Mucosa of descending colon (tissue), 3 donors: ENCODE data around the gene EMC8. TPM values are rescaled to one million over a fixed set of nuclear protein-coding genes. Genes with fewer than 3 reads are reported as not detected.

Experiments used
- ATAC-seq: fragments of 200-7000 bp; cut with Tn5 transposase; one replicate; pipeline ENCODE4 v1.9.1; 2020; ENCODE audit warnings: mild to moderate bottlenecking, moderate library complexity
- DNase-seq, 3 donors: peaks; one replicate each; pipeline ENCODE4 v3.0.0-alpha.2; 2020
- H3K36me3 ChIP-seq: fragments of 200-600 bp; one replicate; pipeline ENCODE4 v1.8.0; 2021; ENCODE audit warnings: low read depth, mild to moderate bottlenecking
- H3K4me1 ChIP-seq: fragments of 200-600 bp; one replicate; pipeline ENCODE4 v1.8.0; 2021; ENCODE audit warnings: low read depth, mild to moderate bottlenecking
- H3K4me3 ChIP-seq: fragments of 200-600 bp; one replicate; pipeline ENCODE4 v1.8.0; 2021; ENCODE audit warnings: mild to moderate bottlenecking
- H3K9me3 ChIP-seq: fragments of 200-600 bp; one replicate; pipeline ENCODE4 v1.8.0; 2021; ENCODE audit warnings: mild to moderate bottlenecking
- CTCF ChIP-seq: fragments of 200-600 bp; IDR thresholded peaks from one replicate; pipeline ENCODE4 v1.8.0; 2022; ENCODE audit warnings: antibody characterized with exemption, mild to moderate bottlenecking
- intact Hi-C, 2 donors: fragments of 100-400 bp; cut with DNase I in 1 of 2; cut with micrococcal nuclease in 1 of 2; formaldehyde crosslinking; loops; one replicate each; pipeline versions ENCODE4 v1.11.0 to v1.11.1; 2022; cut with DNase I, micrococcal nuclease
- total RNA-seq, 3 donors: library from RNA; stranded (reverse); fragmentation: NEBNext Ultra II Directional in 2 of 3; extraction: Animal tissue kit (Norgen Biotek cat#: 25700) in 2 of 3; gene quantifications; one replicate each; pipeline versions ENCODE4 v1.2.1 to v1.2.4, GENCODE V29; 2021 to 2023
- donor health status: DM: no; HTN: no; CAD: no; lungs with moderate emphysema.
- donor health status: DM: no; HTN: no; CAD: no.
- donor health status: DM: no; HTN: yes; CAD: no.

The EMC8 gene
- total RNA-seq, 3 donors from 2014 or later: 27.7 to 31.0 (median 30.2) TPM

- Histone ChIP-seq H3K36me3 (no peaks in the 10 kb centered on the region), H3K4me1 (peaks cover under 1% of the 10 kb centered on the region), H3K4me3 (no peak overlapping the region), H3K9me3 (no peaks in the 10 kb centered on the region)
- no peak for DNase-seq
- intact Hi-C loops: loop anchor here in 1 of 2 donors (10.0 kb wide), 1 partner anchor 688 kb away; the partner anchor contains the start of gene FOXF1
- no peak for ATAC-seq
- TF ChIP-seq CTCF: no peak
These were observed 27.4 kb upstream of the EMC8 start for GRCh38 chr16:85826686-85827247.

GRCh38 chr16:85825326-85825725 is 26.0 kb upstream of the EMC8 start:
- intact Hi-C loops: loop anchor here in 1 of 2 donors (10.0 kb wide), 1 partner anchor 689 kb away; the partner anchor contains the start of gene FOXF1
- DNase-seq (no peak), ATAC-seq (no peak)
- Histone ChIP-seq H3K9me3 (no peaks in the 10 kb centered on the region), H3K4me3 (no peak overlapping the region), H3K36me3 (no peaks in the 10 kb centered on the region), H3K4me1 (peaks cover 3% of the 10 kb centered on the region)
- no peak for TF ChIP-seq CTCF

- intact Hi-C loops: loop anchor here (5.0 to 10.0 kb wide), 3 partner anchors 163 to 690 kb away; partner anchors contain the start of gene FOXF1 (in 1 of the 2)
- ATAC-seq: no peak
These were observed 25.1 kb upstream of the EMC8 start for GRCh38 chr16:85824161-85825135.

GRCh38 chr16:85823328-85823920 is 24.1 kb upstream of the EMC8 start:
- H3K36me3 ChIP-seq: no peaks in the 10 kb centered on the region
- DNase-seq (no peak), ATAC-seq (no peak)
- H3K4me1 ChIP-seq: peaks cover 3% of the 10 kb centered on the region
- no peaks in the 10 kb centered on the region for H3K9me3 ChIP-seq
- intact Hi-C loops: loop anchor here (5.0 to 10.0 kb wide), 3 partner anchors 164 to 691 kb away; partner anchors contain the start of gene FOXF1 (in 1 of the 2)
- H3K4me3 ChIP-seq: no peak overlapping the region
- TF ChIP-seq CTCF: no peak

More at GRCh38 chr16:85824161-85825135, 25.1 kb upstream of the EMC8 start:
- Histone ChIP-seq H3K4me3 (no peak overlapping the region), H3K9me3 (no peaks in the 10 kb centered on the region), H3K36me3 (no peaks in the 10 kb centered on the region), H3K4me1 (peaks cover 3% of the 10 kb centered on the region)
- DNase-seq: peak in 2 of 3 donors; percentile 18 to 33
- TF ChIP-seq CTCF: no peak

GRCh38 chr16:85822145-85822544 is 22.8 kb upstream of the EMC8 start:
- intact Hi-C loops: loop anchor here (5.0 to 10.0 kb wide), 3 partner anchors 165 to 693 kb away; partner anchors contain the start of gene FOXF1 (in 1 of the 2)
- ATAC-seq: no peak
- H3K9me3 ChIP-seq: no peaks in the 10 kb centered on the region
- no peak for TF ChIP-seq CTCF
- peak in 2 of 3 donors; percentile 22 to 25 for DNase-seq
- no peak overlapping the region for H3K4me3 ChIP-seq
- peaks cover 3% of the 10 kb centered on the region for H3K4me1 ChIP-seq
- H3K36me3 ChIP-seq: no peaks in the 10 kb centered on the region
